K562 (cell line): ENCODE data around the gene KCNV2.

Experiments
- ARHGAP35 ChIP-seq: fragments of 450-650 bp; IDR thresholded peaks from 2 replicates; pipeline ENCODE4 v1.6.1; 2018; ENCODE audit not compliant: partially characterized antibody
- CTCF ChIP-seq, 3 experiments: IDR thresholded peaks in 2 of 3; conservative IDR thresholded peaks in 1 of 3; 2 replicates each; pipeline ENCODE4 v1.5.1; 2011 to 2012; ENCODE audit warnings: low read length in 3 of 3, mild to moderate bottlenecking in 3 of 3, control low read depth in 2 of 3, improper control_type of control experiment in 1 of 3, inconsistent platforms in 1 of 3, low read depth in 1 of 3, mixed read lengths in 1 of 3, moderate library complexity in 1 of 3; ENCODE audit not compliant: insufficient read depth in 2 of 3
- DACH1 ChIP-seq: fragments of 450-650 bp; IDR thresholded peaks from 2 replicates; pipeline ENCODE4 v1.6.1; 2018; ENCODE audit not compliant: partially characterized antibody
- EZH2 ChIP-seq: IDR thresholded peaks from 2 replicates; pipeline ENCODE4 v1.6.1; 2012; ENCODE audit warnings: low read depth, mild to moderate bottlenecking, inconsistent platforms, low read length, borderline replicate concordance
- GABPB1 ChIP-seq: sonication (generic); formaldehyde crosslinking; IDR thresholded peaks from 2 replicates; pipeline ENCODE4 v1.8.0; 2022; ENCODE audit warnings: mild to moderate bottlenecking, missing genetic modification reagents
- KLF16 ChIP-seq: IDR thresholded peaks from 2 replicates; pipeline ENCODE4 v1.6.1; 2016; ENCODE audit warnings: antibody characterized with exemption
- NFYB ChIP-seq: IDR thresholded peaks from 2 replicates; pipeline ENCODE4 v1.6.1; 2011; ENCODE audit warnings: mild to moderate bottlenecking, moderate library complexity; ENCODE audit not compliant: insufficient read length; ENCODE audit errors: extremely low read depth
- PHF8 ChIP-seq: fragments of 200-600 bp; sonication (generic); IDR thresholded peaks from 2 replicates; pipeline ENCODE4 v1.6.1; 2012; ENCODE audit warnings: mixed run types, mild to moderate bottlenecking, inconsistent platforms, low read length, moderate library complexity, borderline replicate concordance
- POLR3A ChIP-seq: IDR thresholded peaks from 2 replicates; pipeline ENCODE4 v1.6.1; 2011; ENCODE audit warnings: borderline replicate concordance, mild to moderate bottlenecking, moderate library complexity; ENCODE audit not compliant: insufficient read length, insufficient read depth; ENCODE audit errors: extremely low read depth
- TAF7 ChIP-seq: fragments of 450-650 bp; IDR thresholded peaks from 2 replicates; pipeline ENCODE4 v1.6.1; 2016; ENCODE audit warnings: missing genetic modification characterization, missing compliant biosample characterization
- ZBTB1 ChIP-seq: sonication (generic); formaldehyde crosslinking; IDR thresholded peaks from 2 replicates; pipeline ENCODE4 v1.8.1; 2023; ENCODE audit warnings: missing genetic modification reagents, low read depth, mild to moderate bottlenecking, borderline replicate concordance
- ZNF121 ChIP-seq: sonication (generic); formaldehyde crosslinking; conservative IDR thresholded peaks from 2 replicates; pipeline ENCODE4 v1.8.0; 2022; ENCODE audit warnings: missing genetic modification reagents

GRCh38 chr9:2720179-2720654 is 2.9 kb downstream of the KCNV2 start:
- TF ChIP-seq EZH2, result no peak
- no peak for TF ChIP-seq NFYB
- no peak for TF ChIP-seq DACH1
- no peak for TF ChIP-seq ARHGAP35
- TF ChIP-seq GABPB1 (CRISPR knock-in tag), result no peak
- no peak for TF ChIP-seq ZBTB1 (CRISPR knock-in tag)
- no peak for TF ChIP-seq CTCF (IDR thresholded peaks at IDR 0.05 in 2 of 3, conservative IDR thresholded peaks at IDR 0.05 in 1 of 3; ENCODE audit: insufficient read depth in 2 of 3, low read depth in 1 of 3, low read length in 3 of 3)
- no peak for TF ChIP-seq KLF16
- TF ChIP-seq ZNF121 (CRISPR knock-in tag), result no peak
- no peak for TF ChIP-seq POLR3A
- no peak for TF ChIP-seq PHF8
- no peak for TF ChIP-seq TAF7
